Hepatocyte (in vitro differentiated cells): ENCODE measurements around the gene CRYAA. TPM values are rescaled to one million over a fixed set of nuclear protein-coding genes. Genes with fewer than 3 reads are reported as not detected.

ENCODE experiments used
- DNase-seq: peaks from one replicate; pipeline ENCODE4 v3.0.0-alpha.2; 2016; ENCODE audit warnings: low spot score
- H2AFZ ChIP-seq: fragments of 200-600 bp; sonication (generic); 2 replicates; pipeline ENCODE4 v1.6.0; 2016; ENCODE audit warnings: antibody characterized with exemption, mild to moderate bottlenecking
- H3K27ac ChIP-seq: fragments of 200-600 bp; sonication (generic); 2 replicates; pipeline ENCODE4 v1.5.1; 2016; ENCODE audit warnings: mild to moderate bottlenecking
- H3K27me3 ChIP-seq: fragments of 200-600 bp; sonication (generic); 2 replicates; pipeline ENCODE4 v1.6.1; 2016
- H3K36me3 ChIP-seq: fragments of 200-600 bp; sonication (generic); replicated peaks from 2 replicates; pipeline ENCODE4 v1.5.1; 2016; ENCODE audit warnings: low read depth; ENCODE audit not compliant: insufficient read depth
- H3K4me1 ChIP-seq: fragments of 200-600 bp; sonication (generic); 2 replicates; pipeline ENCODE4 v1.5.1; 2016; ENCODE audit warnings: mild to moderate bottlenecking, moderate library complexity; ENCODE audit not compliant: insufficient read depth
- H3K4me2 ChIP-seq: fragments of 200-600 bp; sonication (generic); 2 replicates; pipeline ENCODE4 v1.6.0; 2016
- H3K4me3 ChIP-seq: fragments of 200-600 bp; sonication (generic); 2 replicates; pipeline ENCODE4 v1.5.1; 2016; ENCODE audit warnings: mild to moderate bottlenecking
- H3K79me2 ChIP-seq: fragments of 200-600 bp; sonication (generic); 2 replicates; pipeline ENCODE4 v1.6.0; 2017; ENCODE audit warnings: mild to moderate bottlenecking
- H3K9me2 ChIP-seq: fragments of 200-600 bp; sonication (generic); replicated peaks from 2 replicates; pipeline ENCODE4 v1.6.0; 2017; ENCODE audit warnings: mild to moderate bottlenecking; ENCODE audit not compliant: insufficient read depth
- H3K9me3 ChIP-seq: fragments of 200-600 bp; sonication (generic); 2 replicates; pipeline ENCODE4 v1.5.1; 2016; ENCODE audit warnings: low read depth, mild to moderate bottlenecking
- H4K20me1 ChIP-seq: fragments of 200-600 bp; sonication (generic); 2 replicates; pipeline ENCODE4 v1.6.0; 2016; ENCODE audit warnings: mild to moderate bottlenecking; ENCODE audit not compliant: insufficient read depth, poor library complexity, severe bottlenecking
- CTCF ChIP-seq: fragments of 200-600 bp; sonication (generic); IDR thresholded peaks from 2 replicates; pipeline ENCODE4 v1.5.1; 2016; ENCODE audit warnings: antibody characterized with exemption, mild to moderate bottlenecking; ENCODE audit not compliant: poor library complexity
- EZH2 ChIP-seq: fragments of 200-600 bp; sonication (generic); IDR thresholded peaks from 2 replicates; pipeline ENCODE4 v1.6.1; 2016; ENCODE audit warnings: antibody characterized with exemption, mild to moderate bottlenecking, borderline replicate concordance
- EZH2phosphoT487 ChIP-seq: fragments of 200-600 bp; sonication (generic); IDR thresholded peaks from one replicate; pipeline ENCODE4 v1.6.1; 2018; ENCODE audit warnings: antibody characterized with exemption, mild to moderate bottlenecking, low read depth, moderate library complexity; ENCODE audit not compliant: unreplicated experiment, severe bottlenecking
- WGBS: methylation state at CpG from one replicate; pipeline ENCODE4 v1.1.6; 2016; ENCODE audit warnings: low lambda C conversion rate; ENCODE audit errors: missing lambda C conversion rate; 5-methylcytosine and 5-hydroxymethylcytosine counted together
- polyA plus RNA-seq: library from polyadenylated mRNA; unstranded; fragments of >200 nt; fragmentation: Nextera tagmentation; extraction: Ambion mirVana; gene quantifications from 2 replicates; pipeline ENCODE4 v1.2.1, GENCODE V29; 2016
- total RNA-seq: library from RNA; depleted of rRNA; stranded (reverse); fragments of >200 nt; gene quantifications from 2 replicates; pipeline ENCODE4 v1.2.3, GENCODE V29; 2014

Gene CRYAA
- total and polyA plus RNA-seq, 2 experiments from 2014 or later: not detected

GRCh38 chr21:43191971-43192370 lies 23.2 kb downstream of the CRYAA start:
- Histone ChIP-seq H3K9me3 (no peaks in the 10 kb centered on the region), H3K4me1 (peaks cover 21% of the 10 kb centered on the region), H3K27ac (no peak overlapping the region), H3K27me3 (no peaks in the 10 kb centered on the region), H4K20me1 (no peaks in the 10 kb centered on the region), H3K4me2 (no peak overlapping the region), H2AFZ (no peak overlapping the region), H3K9me2 (no peaks in the 10 kb centered on the region), H3K79me2 (no peaks in the 10 kb centered on the region), H3K36me3 (no peaks in the 10 kb centered on the region), H3K4me3 (no peak overlapping the region)
- TF ChIP-seq CTCF (no peak), EZH2phosphoT487 (no peak), EZH2 (no peak)
- DNase-seq: no peak
- 100% methylated on average over 7 of the region's 7 CpGs for WGBS

- Histone ChIP-seq H3K36me3 (no peaks in the 10 kb centered on the region), H4K20me1 (no peaks in the 10 kb centered on the region), H3K79me2 (no peaks in the 10 kb centered on the region), H3K27ac (no peak overlapping the region), H3K4me1 (peaks cover 21% of the 10 kb centered on the region), H3K27me3 (no peaks in the 10 kb centered on the region), H3K9me2 (no peaks in the 10 kb centered on the region), H2AFZ (no peak overlapping the region), H3K4me3 (no peak overlapping the region), H3K9me3 (no peaks in the 10 kb centered on the region), H3K4me2 (no peak overlapping the region)
- TF ChIP-seq EZH2 (no peak), CTCF (no peak), EZH2phosphoT487 (no peak)
- DNase-seq: no peak
- WGBS: 93% methylated on average over 8 of the region's 8 CpGs
Measured at GRCh38 chr21:43192501-43193081, 23.8 kb downstream of the CRYAA start.

- TF ChIP-seq EZH2phosphoT487 (no peak), CTCF (no peak), EZH2 (no peak)
- WGBS: 89% methylated on average over 9 of the region's 11 CpGs
- no peak overlapping the region for H3K4me2 ChIP-seq
- no peaks in the 10 kb centered on the region for H3K27me3 ChIP-seq
- no peaks in the 10 kb centered on the region for H3K36me3 ChIP-seq
- H3K4me1 ChIP-seq: peaks cover 21% of the 10 kb centered on the region
- H3K9me2 ChIP-seq: no peaks in the 10 kb centered on the region
- no peaks in the 10 kb centered on the region for H4K20me1 ChIP-seq
- H3K79me2 ChIP-seq: no peaks in the 10 kb centered on the region
- H3K9me3 ChIP-seq: no peaks in the 10 kb centered on the region
- no peak for DNase-seq
- H3K4me3 ChIP-seq: no peak overlapping the region
- no peak overlapping the region for H3K27ac ChIP-seq
- no peak overlapping the region for H2AFZ ChIP-seq
Measured at GRCh38 chr21:43193088-43193650, 24.4 kb downstream of the CRYAA start.
